Measurements from ENCODE around the gene SBNO1. TPM values are rescaled to one million over a fixed set of nuclear protein-coding genes. Genes with fewer than 3 reads are reported as not detected.
"Not testable (repeated sequence)": the region's sequence is repeated elsewhere in the genome, so short reads cannot be mapped to it uniquely, and the experiment has no call there.

SBNO1 gene
- total RNA-seq, 1 donor from 2014 or later: 44.7 TPM

GRCh38 chr12:123387508-123388176 is 23.0 kb upstream of the SBNO1 start:
- peaks cover 25% of the 10 kb centered on the region for H3K36me3 Mint-ChIP-seq (ENCODE audit: low read depth, unreplicated experiment)
- H3K9me3 Mint-ChIP-seq (ENCODE audit: unreplicated experiment): no peaks in the 10 kb centered on the region
- DNase-seq (ENCODE audit: low spot score): no peak
- peak overlapping the region; percentile 65 for H3K27ac Mint-ChIP-seq (ENCODE audit: unreplicated experiment)
- peaks cover 26% of the 10 kb centered on the region for H3K4me1 Mint-ChIP-seq (ENCODE audit: unreplicated experiment)
- TF ChIP-seq CTCF (IDR thresholded peaks at IDR 0.05; ENCODE audit: unreplicated experiment): no peak
- peaks cover 11% of the 10 kb centered on the region for H3K27me3 Mint-ChIP-seq (ENCODE audit: unreplicated experiment)
- peak overlapping the region; percentile 88 for H3K4me3 Mint-ChIP-seq (ENCODE audit: unreplicated experiment)

GRCh38 chr12:123385536-123385935 is 20.9 kb upstream of the SBNO1 start:
- not testable (repeated sequence) for H3K4me3 Mint-ChIP-seq (ENCODE audit: unreplicated experiment); H3K27ac Mint-ChIP-seq (ENCODE audit: unreplicated experiment); DNase-seq (ENCODE audit: low spot score); H3K9me3 Mint-ChIP-seq (ENCODE audit: unreplicated experiment); H3K27me3 Mint-ChIP-seq (ENCODE audit: unreplicated experiment)
- Mint-ChIP-seq H3K36me3 (ENCODE audit: low read depth, unreplicated experiment) (peaks cover 16% of the 10 kb centered on the region), H3K4me1 (ENCODE audit: unreplicated experiment) (peaks cover 23% of the 10 kb centered on the region)

- no peak for DNase-seq (ENCODE audit: low spot score)
- no peak for TF ChIP-seq CTCF (IDR thresholded peaks at IDR 0.05; ENCODE audit: unreplicated experiment)
- Mint-ChIP-seq H3K4me3 (ENCODE audit: unreplicated experiment) (peak overlapping the region; percentile 91), H3K27me3 (ENCODE audit: unreplicated experiment) (peaks cover 4% of the 10 kb centered on the region), H3K4me1 (ENCODE audit: unreplicated experiment) (peaks cover 18% of the 10 kb centered on the region), H3K9me3 (ENCODE audit: unreplicated experiment) (no peaks in the 10 kb centered on the region), H3K36me3 (ENCODE audit: low read depth, unreplicated experiment) (peaks cover 11% of the 10 kb centered on the region), H3K27ac (ENCODE audit: unreplicated experiment) (no peak overlapping the region)
Measured at GRCh38 chr12:123384994-123385376, 20.3 kb upstream of the SBNO1 start.

GRCh38 chr12:123384318-123384993 is 19.8 kb upstream of the SBNO1 start:
- DNase-seq (ENCODE audit: low spot score): peak; percentile 24
- Mint-ChIP-seq H3K9me3 (ENCODE audit: unreplicated experiment) (no peaks in the 10 kb centered on the region), H3K4me1 (ENCODE audit: unreplicated experiment) (peaks cover 17% of the 10 kb centered on the region), H3K27ac (ENCODE audit: unreplicated experiment) (no peak overlapping the region), H3K4me3 (ENCODE audit: unreplicated experiment) (peak overlapping the region; percentile 91), H3K36me3 (ENCODE audit: low read depth, unreplicated experiment) (peaks cover 11% of the 10 kb centered on the region), H3K27me3 (ENCODE audit: unreplicated experiment) (peaks cover 4% of the 10 kb centered on the region)
- TF ChIP-seq CTCF (IDR thresholded peaks at IDR 0.05; ENCODE audit: unreplicated experiment): no peak

- peak overlapping the region; percentile 78 for H3K4me3 Mint-ChIP-seq (ENCODE audit: unreplicated experiment)
- H3K27me3 Mint-ChIP-seq (ENCODE audit: unreplicated experiment): peaks cover 5% of the 10 kb centered on the region
- no peaks in the 10 kb centered on the region for H3K9me3 Mint-ChIP-seq (ENCODE audit: unreplicated experiment)
- peaks cover 5% of the 10 kb centered on the region for H3K36me3 Mint-ChIP-seq (ENCODE audit: low read depth, unreplicated experiment)
- no peak for TF ChIP-seq CTCF (IDR thresholded peaks at IDR 0.05; ENCODE audit: unreplicated experiment)
- no peak overlapping the region for H3K27ac Mint-ChIP-seq (ENCODE audit: unreplicated experiment)
- no peak for DNase-seq (ENCODE audit: low spot score)
- H3K4me1 Mint-ChIP-seq (ENCODE audit: unreplicated experiment): peaks cover 13% of the 10 kb centered on the region
Measured at GRCh38 chr12:123382684-123383083, 18.0 kb upstream of the SBNO1 start.

Data from endothelial cell (in vitro differentiated cells).